H1 (cell line): ENCODE measurements around the gene VAT1L. TPM values are rescaled to one million over a fixed set of nuclear protein-coding genes. Genes with fewer than 3 reads are reported as not detected.

Experiments used
- EGR1 ChIP-seq: IDR thresholded peaks from 2 replicates; pipeline ENCODE4 v1.6.1; 2011; ENCODE audit warnings: low read depth, low read length, borderline replicate concordance
- HDAC6 ChIP-seq: IDR thresholded peaks from one replicate; pipeline ENCODE4 v1.7.1; 2012; ENCODE audit warnings: low read depth, mild to moderate bottlenecking, inconsistent platforms, low read length, moderate library complexity
- NANOG ChIP-seq: IDR thresholded peaks from 2 replicates; pipeline ENCODE4 v1.6.1; 2011; ENCODE audit warnings: low read length, low read depth, mild to moderate bottlenecking, inconsistent platforms; ENCODE audit not compliant: insufficient read depth, poor library complexity, severe bottlenecking
- RBBP5 ChIP-seq: IDR thresholded peaks from 2 replicates; pipeline ENCODE4 v1.7.1; 2012; ENCODE audit warnings: low read depth, mild to moderate bottlenecking, inconsistent platforms, low read length, moderate library complexity, borderline replicate concordance
- polyA plus RNA-seq, 7 experiments: library from polyadenylated mRNA; depleted of rRNA in 3 of 7; stranded (reverse) in 5 of 7; unstranded in 2 of 7; fragments of >200 nt in 5 of 7; fragments of 200-250 nt in 2 of 7; gene quantifications; 1 replicate in 5 of 7; 2 replicates in 1 of 7; 4 replicates in 1 of 7; pipeline versions ENCODE4 v1.2.1 to v1.2.3, GENCODE V29; 2011 to 2013; ENCODE audit warnings: missing spikeins in 2 of 7, mixed read lengths in 2 of 7
- total RNA-seq: library from RNA; stranded (reverse); fragmentation: NEBNext Ultra II Directional; extraction: Animal tissue kit (Norgen Biotek cat#: 25700); gene quantifications from 2 replicates; pipeline ENCODE4 v1.2.1, GENCODE V29; 2021

VAT1L gene
- total and polyA plus RNA-seq, 2 of the 8 experiments (the other 6 are each of a cell fraction or from before 2014, with no cell fraction given), result 46.3 to 48.2 TPM

DNA sequence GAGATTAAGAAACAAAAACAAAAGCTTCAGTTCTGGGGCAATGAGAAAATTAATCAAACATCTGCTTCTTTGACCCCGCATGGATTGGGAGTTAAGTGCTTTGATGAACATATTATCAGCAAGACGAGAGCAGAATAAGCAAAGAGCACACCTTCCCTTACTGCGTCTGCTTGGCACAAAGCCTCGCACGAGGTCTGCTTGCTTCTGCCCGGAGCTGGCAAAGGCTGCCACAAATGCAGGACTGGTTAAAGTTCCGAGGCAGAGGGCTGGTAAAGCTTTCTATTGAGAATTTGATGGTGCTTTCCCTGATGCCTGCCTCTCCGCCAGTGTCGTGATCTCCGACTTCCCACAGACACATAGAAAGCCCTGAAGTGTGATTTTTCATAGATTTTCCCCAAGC is 17.0 kb downstream of the VAT1L start (continued):
- TF ChIP-seq RBBP5 (no peak), EGR1 (no peak), NANOG (no peak), HDAC6 (no peak)
